ENCODE measurements around the gene RMI2. TPM values are rescaled to one million over a fixed set of nuclear protein-coding genes. Genes with fewer than 3 reads are reported as not detected.

Gene RMI2
- total and polyA plus RNA-seq, 2 of the 8 experiments (the other 6 are each of a cell fraction or from before 2014, with no cell fraction given), result 58.2 to 96.0 TPM

GRCh38 chr16:11395949-11396240 is 50.6 kb downstream of the RMI2 start:
- no peak overlapping the region for H3K27ac ChIP-seq (ENCODE audit: low read depth, low read length)
- TF ChIP-seq CBX8 (IDR thresholded peaks at IDR 0.05; ENCODE audit: borderline replicate concordance, low read depth, low read length), result no peak
- TF ChIP-seq NRF1 (IDR thresholded peaks at IDR 0.05; ENCODE audit: low read depth, low read length), result no peak
- no peak for TF ChIP-seq CEBPB (IDR thresholded peaks at IDR 0.05; ENCODE audit: low read depth, low read length)
- no peak for TF ChIP-seq SP2 (IDR thresholded peaks at IDR 0.05; ENCODE audit: low read length)
- no peak for TF ChIP-seq NANOG (IDR thresholded peaks at IDR 0.05; ENCODE audit: insufficient read depth, low read depth, low read length, poor library complexity, severe bottlenecking)
- TF ChIP-seq ATF3 (IDR thresholded peaks at IDR 0.05; ENCODE audit: insufficient read depth, low read depth, low read length), result no peak
- TF ChIP-seq SAP30 (IDR thresholded peaks at IDR 0.05; ENCODE audit: insufficient read depth, insufficient replicate concordance, low read length), result no peak
- no peak for TF ChIP-seq KDM1A (IDR thresholded peaks at IDR 0.05; ENCODE audit: borderline replicate concordance, low read length)
- TF ChIP-seq MAX (IDR thresholded peaks at IDR 0.05), result no peak
- TF ChIP-seq TEAD4 (IDR thresholded peaks at IDR 0.05; ENCODE audit: low read depth, low read length), result no peak
- TF ChIP-seq, protein P1, sequence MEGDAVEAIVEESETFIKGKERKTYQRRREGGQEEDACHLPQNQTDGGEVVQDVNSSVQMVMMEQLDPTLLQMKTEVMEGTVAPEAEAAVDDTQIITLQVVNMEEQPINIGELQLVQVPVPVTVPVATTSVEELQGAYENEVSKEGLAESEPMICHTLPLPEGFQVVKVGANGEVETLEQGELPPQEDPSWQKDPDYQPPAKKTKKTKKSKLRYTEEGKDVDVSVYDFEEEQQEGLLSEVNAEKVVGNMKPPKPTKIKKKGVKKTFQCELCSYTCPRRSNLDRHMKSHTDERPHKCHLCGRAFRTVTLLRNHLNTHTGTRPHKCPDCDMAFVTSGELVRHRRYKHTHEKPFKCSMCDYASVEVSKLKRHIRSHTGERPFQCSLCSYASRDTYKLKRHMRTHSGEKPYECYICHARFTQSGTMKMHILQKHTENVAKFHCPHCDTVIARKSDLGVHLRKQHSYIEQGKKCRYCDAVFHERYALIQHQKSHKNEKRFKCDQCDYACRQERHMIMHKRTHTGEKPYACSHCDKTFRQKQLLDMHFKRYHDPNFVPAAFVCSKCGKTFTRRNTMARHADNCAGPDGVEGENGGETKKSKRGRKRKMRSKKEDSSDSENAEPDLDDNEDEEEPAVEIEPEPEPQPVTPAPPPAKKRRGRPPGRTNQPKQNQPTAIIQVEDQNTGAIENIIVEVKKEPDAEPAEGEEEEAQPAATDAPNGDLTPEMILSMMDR (IDR thresholded peaks at IDR 0.05; ENCODE audit: control extremely low read depth in 1 of 3, insufficient read depth in 1 of 3, low read depth in 1 of 3, low read length in 3 of 3), result no peak

More at GRCh38 chr16:11395949-11396240, 50.6 kb downstream of the RMI2 start:
- H2BK20ac ChIP-seq (ENCODE audit: low read length), result no peak overlapping the region
- H4K91ac ChIP-seq (replicated peaks; ENCODE audit: insufficient read length, low read length), result no peak overlapping the region
- H3K27me3 ChIP-seq (replicated peaks in 1 of 4; ENCODE audit: control insufficient read depth in 3 of 4, extremely low read depth in 1 of 4, insufficient read depth in 3 of 4, low read length in 3 of 4), result no peaks in the 10 kb centered on the region
- no peak overlapping the region for H3K56ac ChIP-seq (replicated peaks; ENCODE audit: insufficient read length, low read depth, low read length)
- WGBS, 2 experiments (ENCODE audit: extremely low coverage in 1 of 2, insufficient coverage in 1 of 2, insufficient read length in 1 of 2, insufficient replicate concordance in 2 of 2, low coverage in 1 of 2, low lambda C conversion rate in 2 of 2, missing lambda C conversion rate in 1 of 2), result 88% methylated on average over 3 of the region's 3 CpGs; no CpG with 5 or more reads in 1 of the 2 experiments
- H3K4me1 ChIP-seq (replicated peaks in 1 of 4; ENCODE audit: control insufficient read depth in 3 of 4, insufficient read depth in 4 of 4, low read length in 3 of 4), result peaks cover 0 to 17% (median 11%) of the 10 kb centered on the region in 4 experiments; a peak in 5 of 7 replicates
- FAIRE-seq, result no peak
- no peaks in the 10 kb centered on the region for H3K79me1 ChIP-seq (ENCODE audit: low read depth, low read length)
- H3K4me2 ChIP-seq (ENCODE audit: insufficient read depth in 1 of 2, low read depth in 2 of 2, low read length in 2 of 2), result no peak overlapping the region
- no peak for DNase-seq (ENCODE audit: low read depth in 1 of 2, low spot score in 2 of 2)
- H3K14ac ChIP-seq (ENCODE audit: insufficient read length), result no peak overlapping the region
- H2AFZ ChIP-seq (ENCODE audit: low read length), result no peak overlapping the region
- H2BK12ac ChIP-seq (ENCODE audit: low read depth, low read length), result no peak overlapping the region
- H3K4ac ChIP-seq (replicated peaks; ENCODE audit: insufficient read length, low read depth, low read length), result no peak overlapping the region
- no peak overlapping the region for H3K18ac ChIP-seq (ENCODE audit: extremely low read depth, low read length)
- no peak overlapping the region for H2BK120ac ChIP-seq (replicated peaks; ENCODE audit: low read depth, low read length)
- H2AK5ac ChIP-seq (ENCODE audit: low read depth, low read length), result no peak overlapping the region
- H2BK5ac ChIP-seq (ENCODE audit: low read depth, low read length), result no peak overlapping the region
- H3K36me3 ChIP-seq (ENCODE audit: control insufficient read depth in 2 of 4, insufficient read depth in 4 of 4, low read length in 3 of 4), result no peaks in the 10 kb centered on the region
- no peak overlapping the region for H4K5ac ChIP-seq (ENCODE audit: insufficient read length, low read depth, low read length)
- H3K23ac ChIP-seq (ENCODE audit: insufficient read length), result no peak overlapping the region
- H4K20me1 ChIP-seq (replicated peaks in 1 of 2; ENCODE audit: control insufficient read depth in 1 of 2, insufficient read depth in 2 of 2, low read length in 2 of 2), result no peaks in the 10 kb centered on the region
- H4K8ac ChIP-seq (ENCODE audit: extremely low read depth, insufficient read depth, low read length), result no peak overlapping the region
- H3K9ac ChIP-seq (replicated peaks in 1 of 4; ENCODE audit: extremely low read depth in 1 of 4, low read depth in 3 of 4, low read length in 3 of 4), result no peak overlapping the region
- H3K23me2 ChIP-seq (ENCODE audit: low read depth, low read length), result no peaks in the 10 kb centered on the region
- H3K9me3 ChIP-seq (ENCODE audit: insufficient read depth in 2 of 2, low read depth in 1 of 2, low read length in 1 of 2), result no peaks in the 10 kb centered on the region
- no peak overlapping the region for H3K4me3 ChIP-seq (ENCODE audit: extremely low read depth in 1 of 4, insufficient read depth in 2 of 4, low read depth in 3 of 4, low read length in 4 of 4)
- H3K79me2 ChIP-seq (ENCODE audit: control insufficient read depth in 1 of 2, insufficient read depth in 2 of 2, low read length in 2 of 2), result no peaks in the 10 kb centered on the region
- ChIA-PET CTCF (ENCODE audit: partially characterized antibody) (interaction anchor here (0.7 to 18.3 kb wide), 49 partner anchors 8 to 670 kb away, joined by 3 to 266 read pairs (median 4); a partner anchor contains a TSS), POLR2A (ENCODE audit: partially characterized antibody) (interaction anchor here (0.8 to 1.9 kb wide), 3 partner anchors 9 to 48 kb away, joined by 3 to 6 read pairs (median 3); no protein-coding TSS in a partner anchor)
- H2BK15ac ChIP-seq (ENCODE audit: low read length), result no peak overlapping the region
